Mesenchymal stem cell (in vitro differentiated cells and primary cell): Measurements from ENCODE around the gene S100A4.

Experiments used
- DNase-seq: peaks from one replicate; pipeline ENCODE4 v3.0.0-alpha.2; 2013
- H2AFZ ChIP-seq: one replicate; pipeline ENCODE4 v1.6.1; 2013; ENCODE audit warnings: low read depth, mild to moderate bottlenecking, control low read depth, inconsistent platforms, low read length, moderate library complexity
- H2AK5ac ChIP-seq: 2 replicates; pipeline ENCODE4 v1.6.1; 2013; ENCODE audit warnings: low read length, moderate library complexity, mild to moderate bottlenecking, inconsistent platforms; ENCODE audit not compliant: severe bottlenecking
- H2BK120ac ChIP-seq: one replicate; pipeline ENCODE4 v1.6.1; 2013; ENCODE audit warnings: low read depth, mild to moderate bottlenecking, inconsistent platforms, low read length, moderate library complexity
- H2BK12ac ChIP-seq, 2 experiments: one replicate each; pipeline ENCODE4 v1.6.1; 2013; ENCODE audit warnings: inconsistent platforms in 2 of 2, low read length in 2 of 2, mild to moderate bottlenecking in 2 of 2, moderate library complexity in 2 of 2, control low read depth in 1 of 2
- H2BK15ac ChIP-seq: one replicate; pipeline ENCODE4 v1.6.1; 2013; ENCODE audit warnings: mild to moderate bottlenecking, low read depth, inconsistent platforms; ENCODE audit not compliant: poor library complexity, severe bottlenecking
- H2BK5ac ChIP-seq: 2 replicates; pipeline ENCODE4 v1.6.1; 2013; ENCODE audit warnings: low read depth, mild to moderate bottlenecking, low read length, control low read depth, inconsistent platforms; ENCODE audit not compliant: poor library complexity, severe bottlenecking
- H3K14ac ChIP-seq, 2 experiments: one replicate each; pipeline ENCODE4 v1.6.1; 2013; ENCODE audit warnings: inconsistent platforms in 2 of 2, low read length in 2 of 2, control low read depth in 1 of 2, mild to moderate bottlenecking in 1 of 2, moderate library complexity in 1 of 2
- H3K18ac ChIP-seq, 2 experiments: one replicate each; pipeline ENCODE4 v1.6.1; 2013; ENCODE audit warnings: inconsistent platforms in 2 of 2, low read length in 2 of 2, control low read depth in 1 of 2, low read depth in 1 of 2, mild to moderate bottlenecking in 1 of 2
- H3K23ac ChIP-seq, 2 experiments: one replicate each; pipeline ENCODE4 v1.6.1; 2013; ENCODE audit warnings: inconsistent platforms in 2 of 2, low read length in 2 of 2, mild to moderate bottlenecking in 2 of 2, moderate library complexity in 2 of 2, control low read depth in 1 of 2
- H3K27ac ChIP-seq: 2 replicates; pipeline ENCODE4 v1.5.1; 2013; ENCODE audit warnings: mild to moderate bottlenecking, moderate library complexity, low read length, control low read depth, inconsistent platforms; ENCODE audit not compliant: poor library complexity, severe bottlenecking
- H3K27me3 ChIP-seq, 2 experiments: 2 replicates each; pipeline versions ENCODE4 v1.6.1 to v1.7.0; 2013; ENCODE audit warnings: low read length in 2 of 2, mild to moderate bottlenecking in 2 of 2, moderate library complexity in 2 of 2, control low read depth in 1 of 2, inconsistent platforms in 1 of 2; ENCODE audit not compliant: control insufficient read depth in 1 of 2, insufficient read depth in 1 of 2
- H3K36me3 ChIP-seq, 2 experiments: 2 replicates each; pipeline versions ENCODE4 v1.6.1 to v1.7.0; 2013; ENCODE audit warnings: low read length in 2 of 2, control low read depth in 1 of 2, inconsistent platforms in 1 of 2, low read depth in 1 of 2, mild to moderate bottlenecking in 1 of 2; ENCODE audit not compliant: insufficient read depth in 2 of 2, control insufficient read depth in 1 of 2
- H3K4ac ChIP-seq, 2 experiments: one replicate each; pipeline ENCODE4 v1.6.1; 2013; ENCODE audit warnings: inconsistent platforms in 2 of 2, low read length in 2 of 2, mild to moderate bottlenecking in 2 of 2, moderate library complexity in 2 of 2, control low read depth in 1 of 2, low read depth in 1 of 2
- H3K4me1 ChIP-seq: 2 replicates; pipeline ENCODE4 v1.6.1; 2013; ENCODE audit warnings: low read depth, low read length, control low read depth; ENCODE audit not compliant: control insufficient read depth, insufficient read depth
- H3K4me2 ChIP-seq: 2 replicates; pipeline ENCODE4 v1.6.1; 2013; ENCODE audit warnings: low read length, mild to moderate bottlenecking, inconsistent platforms; ENCODE audit not compliant: poor library complexity, severe bottlenecking
- H3K4me3 ChIP-seq, 2 experiments: 2 replicates each; pipeline versions ENCODE4 v1.5.1 to v1.7.0; 2013; ENCODE audit warnings: low read length in 2 of 2, mild to moderate bottlenecking in 2 of 2, control low read depth in 1 of 2, low read depth in 1 of 2; ENCODE audit not compliant: insufficient read depth in 1 of 2
- H3K79me1 ChIP-seq: replicated peaks from 2 replicates; pipeline ENCODE4 v1.6.1; 2013; ENCODE audit warnings: mild to moderate bottlenecking, control low read depth, low read length, inconsistent platforms; ENCODE audit not compliant: poor library complexity, severe bottlenecking
- H3K9ac ChIP-seq: 2 replicates; pipeline ENCODE4 v1.7.0; 2013; ENCODE audit warnings: mild to moderate bottlenecking, low read length, moderate library complexity
- H3K9me3 ChIP-seq: 2 replicates; pipeline ENCODE4 v1.7.0; 2013; ENCODE audit warnings: mild to moderate bottlenecking, low read length; ENCODE audit not compliant: control insufficient read depth
- H4K8ac ChIP-seq: one replicate; pipeline ENCODE4 v1.6.1; 2013; ENCODE audit warnings: inconsistent platforms, mild to moderate bottlenecking, low read length, moderate library complexity
- H4K91ac ChIP-seq: one replicate; pipeline ENCODE4 v1.6.1; 2013; ENCODE audit warnings: mild to moderate bottlenecking, low read length, inconsistent platforms
- WGBS: methylation state at CpG from one replicate; pipeline ENCODE4 v1.1.7; 2013; ENCODE audit warnings: mixed read lengths; 5-methylcytosine and 5-hydroxymethylcytosine counted together

Gene S100A4

GRCh38 chr1:153560241-153560640 is 14.6 kb upstream of the S100A4 start:
- no peak overlapping the region for H3K9ac ChIP-seq
- no peak overlapping the region for H4K8ac ChIP-seq
- H3K23ac ChIP-seq = no peak overlapping the region
- H3K9me3 ChIP-seq = no peaks in the 10 kb centered on the region
- H2BK12ac ChIP-seq = no peak overlapping the region
- no peak overlapping the region for H2BK120ac ChIP-seq
- H3K4me3 ChIP-seq = no peak overlapping the region
- no peak overlapping the region for H2BK5ac ChIP-seq
- no peak overlapping the region for H2BK15ac ChIP-seq
- peaks cover 17% of the 10 kb centered on the region for H3K4me1 ChIP-seq
- H3K4me2 ChIP-seq = no peak overlapping the region
- no peak overlapping the region for H2AFZ ChIP-seq
- H3K18ac ChIP-seq = no peak overlapping the region
- H3K36me3 ChIP-seq = peaks cover 0 to 3% of the 10 kb centered on the region in 2 experiments
- H2AK5ac ChIP-seq = no peak overlapping the region
- H3K27ac ChIP-seq = no peak overlapping the region
- H3K79me1 ChIP-seq = peaks cover 11% of the 10 kb centered on the region
- 93% methylated on average over 2 of the region's 2 CpGs for WGBS
- no peak overlapping the region for H3K14ac ChIP-seq
- no peak for DNase-seq
- no peak overlapping the region for H4K91ac ChIP-seq
- H3K27me3 ChIP-seq = no peaks in the 10 kb centered on the region
- no peak overlapping the region for H3K4ac ChIP-seq

- no peak overlapping the region for H3K18ac ChIP-seq
- H2AK5ac ChIP-seq = no peak overlapping the region
- no peak overlapping the region for H3K14ac ChIP-seq
- no peak overlapping the region for H3K4ac ChIP-seq
- H2BK5ac ChIP-seq = no peak overlapping the region
- no peak overlapping the region for H3K27ac ChIP-seq
- no peak overlapping the region for H3K9ac ChIP-seq
- peaks cover 0 to 3% of the 10 kb centered on the region in 2 experiments for H3K36me3 ChIP-seq
- H2BK12ac ChIP-seq = no peak overlapping the region
- H3K4me3 ChIP-seq = no peak overlapping the region
- H4K91ac ChIP-seq = no peak overlapping the region
- no peaks in the 10 kb centered on the region for H3K9me3 ChIP-seq
- WGBS = 91% methylated on average over 3 of the region's 3 CpGs
- no peaks in the 10 kb centered on the region for H3K79me1 ChIP-seq
- no peaks in the 10 kb centered on the region for H3K27me3 ChIP-seq
- H2AFZ ChIP-seq = no peak overlapping the region
- H2BK15ac ChIP-seq = no peak overlapping the region
- DNase-seq = no peak
- no peak overlapping the region for H3K4me2 ChIP-seq
- no peak overlapping the region for H4K8ac ChIP-seq
- H3K23ac ChIP-seq = no peak overlapping the region
- no peak overlapping the region for H2BK120ac ChIP-seq
- peaks cover 8% of the 10 kb centered on the region for H3K4me1 ChIP-seq
Observed at GRCh38 chr1:153557877-153558276, 12.3 kb upstream of the S100A4 start.

- Histone ChIP-seq H3K9me3 (no peaks in the 10 kb centered on the region), H4K8ac (no peak overlapping the region), H2BK120ac (no peak overlapping the region), H3K4ac (no peak overlapping the region), H2AFZ (no peak overlapping the region), H2AK5ac (no peak overlapping the region), H2BK5ac (no peak overlapping the region), H3K14ac (no peak overlapping the region), H3K36me3 (peaks cover 1 to 7% of the 10 kb centered on the region in 2 experiments), H2BK12ac (no peak overlapping the region), H3K4me2 (no peak overlapping the region), H3K27me3 (no peaks in the 10 kb centered on the region), H2BK15ac (no peak overlapping the region), H3K79me1 (no peaks in the 10 kb centered on the region), H3K18ac (no peak overlapping the region), H3K4me3 (no peak overlapping the region), H3K9ac (no peak overlapping the region), H3K4me1 (peaks cover 5% of the 10 kb centered on the region), H3K23ac (no peak overlapping the region), H4K91ac (no peak overlapping the region), H3K27ac (no peak overlapping the region)
- 93% methylated on average over 1 of the region's 1 CpG for WGBS
- no peak for DNase-seq
Observed at GRCh38 chr1:153556348-153556747, 10.7 kb upstream of the S100A4 start.

- H3K9me3 ChIP-seq = no peaks in the 10 kb centered on the region
- peak overlapping the region in 1 of 2 experiments; percentile 74 for H3K18ac ChIP-seq
- H3K14ac ChIP-seq = no peak overlapping the region
- no peak overlapping the region for H3K4me2 ChIP-seq
- no peak overlapping the region for H3K27ac ChIP-seq
- peak overlapping the region; percentile 72 for H3K9ac ChIP-seq
- H3K27me3 ChIP-seq = no peaks in the 10 kb centered on the region
- peak overlapping the region; percentile 34 for H4K91ac ChIP-seq
- H2AK5ac ChIP-seq = peak overlapping the region; percentile 17
- no peak overlapping the region for H3K23ac ChIP-seq
- peak; percentile 31 for DNase-seq
- no peak overlapping the region for H2BK5ac ChIP-seq
- H2AFZ ChIP-seq = no peak overlapping the region
- peak overlapping the region; percentile 68 to 75 for H2BK12ac ChIP-seq
- no peak overlapping the region for H2BK15ac ChIP-seq
- H3K79me1 ChIP-seq = no peaks in the 10 kb centered on the region
- H2BK120ac ChIP-seq = peak overlapping the region; percentile 3
- H3K4ac ChIP-seq = peak overlapping the region in 1 of 2 experiments; percentile 75
- peak overlapping the region; percentile 86 for H4K8ac ChIP-seq
- H3K4me1 ChIP-seq = peaks cover 17% of the 10 kb centered on the region
- H3K4me3 ChIP-seq = no peak overlapping the region
- 78% methylated on average over 2 of the region's 2 CpGs for WGBS
- peaks cover 0 to 11% of the 10 kb centered on the region in 2 experiments for H3K36me3 ChIP-seq
Observed at GRCh38 chr1:153553830-153554541, 8.4 kb upstream of the S100A4 start.
